GM12878 (cell line): ENCODE results near the gene ZNF169. TPM values are rescaled to one million over a fixed set of nuclear protein-coding genes. Genes with fewer than 3 reads are reported as not detected.
"Not testable (repeated sequence)": the region's sequence is repeated elsewhere in the genome, so short reads cannot be mapped to it uniquely, and the experiment has no call there.

Experiments used
- ATAC-seq: fragments of 200-7000 bp; cut with Tn5 transposase; 3 replicates; pipeline ENCODE4 v1.9.1; 2020; ENCODE audit warnings: mild to moderate bottlenecking, moderate library complexity
- BruUV-seq: library from RNA; stranded (reverse); fragments of 400-500 nt; replicated peaks from 2 replicates; lab custom pipeline; 2021; lab: Mats Ljungman, UMichigan
- CTCF ChIA-PET: fragments of 300-600 bp; sonication (Branson Sonifier 250); formaldehyde crosslinking; extraction: SDS; loops from one replicate; lab custom pipeline; 2021; ENCODE audit warnings: inconsistent platforms; lab: Yijun Ruan, JAX
- POLR2A ChIA-PET: fragments of 350-600 bp; formaldehyde crosslinking; extraction: SDS; loops from one replicate; lab custom pipeline; 2021; ENCODE audit warnings: inconsistent platforms; lab: Charles Lee
- RAD21 ChIA-PET: fragments of 300-600 bp; sonication (Branson Sonifier 250); formaldehyde crosslinking; loops from one replicate; lab custom pipeline; 2023; ENCODE audit warnings: antibody characterized with exemption; ENCODE audit not compliant: unreplicated experiment; lab: Charles Lee
- SMC1A ChIA-PET: fragments of 300-600 bp; sonication (Branson Sonifier 250); formaldehyde crosslinking; loops from one replicate; lab custom pipeline; 2023; ENCODE audit not compliant: unreplicated experiment, uncharacterized antibody; lab: Charles Lee
- DNase-seq: peaks from one replicate; pipeline ENCODE4 v3.0.0-alpha.2; 2011; ENCODE audit warnings: low read depth, low spot score
- FAIRE-seq: peaks from 3 replicates; lab custom pipeline; 2011; peaks lifted over from hg19 to GRCh38; lab: Jason Lieb, UNC
- H2AFZ ChIP-seq: 2 replicates; pipeline ENCODE4 v1.6.0; 2011; ENCODE audit warnings: low read depth, low read length, control low read depth; ENCODE audit not compliant: control insufficient read depth
- H3K27ac ChIP-seq: 2 replicates; pipeline ENCODE4 v1.5.1; 2011; ENCODE audit warnings: control low read depth; ENCODE audit not compliant: control insufficient read depth, insufficient read depth
- H3K27me3 ChIP-seq, 2 experiments: replicated peaks in 1 of 2; 2 replicates each; pipeline versions ENCODE4 v1.6.0 to v1.6.1; 2011; ENCODE audit warnings: low read length in 1 of 2; ENCODE audit not compliant: control insufficient read depth in 2 of 2, insufficient read depth in 2 of 2
- H3K36me3 ChIP-seq, 2 experiments: 2 replicates each; pipeline ENCODE4 v1.5.1; 2011; ENCODE audit warnings: low read length in 1 of 2; ENCODE audit not compliant: control insufficient read depth in 2 of 2, insufficient read depth in 2 of 2
- H3K4me1 ChIP-seq: 2 replicates; pipeline ENCODE4 v1.6.1; 2011; ENCODE audit warnings: mild to moderate bottlenecking, low read length, moderate library complexity, mixed read lengths; ENCODE audit not compliant: control insufficient read depth, insufficient read depth
- H3K4me2 ChIP-seq: 2 replicates; pipeline ENCODE4 v1.6.0; 2011; ENCODE audit warnings: control low read depth; ENCODE audit not compliant: control insufficient read depth, insufficient read depth
- H3K4me3 ChIP-seq: fragments of 200-600 bp; sonication (generic); 2 replicates; pipeline ENCODE4 v1.5.1; 2016
- H3K79me2 ChIP-seq: 2 replicates; pipeline ENCODE4 v1.6.0; 2011; ENCODE audit warnings: low read length; ENCODE audit not compliant: control insufficient read depth, insufficient read depth
- H3K9ac ChIP-seq: 2 replicates; pipeline ENCODE4 v1.8.0; 2011; ENCODE audit warnings: low read length, control low read depth, mixed read lengths; ENCODE audit not compliant: control insufficient read depth, insufficient read depth
- H3K9me3 ChIP-seq: replicated peaks from 3 replicates; pipeline ENCODE4 v1.5.1; 2011; ENCODE audit warnings: mild to moderate bottlenecking, low read length; ENCODE audit not compliant: control insufficient read depth, insufficient read depth
- H4K20me1 ChIP-seq: 2 replicates; pipeline ENCODE4 v1.6.0; 2011; ENCODE audit not compliant: control insufficient read depth, insufficient read depth
- JUND ChIP-seq: IDR thresholded peaks from 2 replicates; pipeline ENCODE4 v1.6.1; 2012; ENCODE audit warnings: low read depth, mild to moderate bottlenecking, low read length, improper control_type of control experiment, moderate library complexity
- RAD21 ChIP-seq: IDR thresholded peaks from 2 replicates; pipeline ENCODE4 v1.6.1; 2011; ENCODE audit warnings: mild to moderate bottlenecking, low read depth, low read length, moderate library complexity; ENCODE audit not compliant: insufficient read depth
- SMAD1 ChIP-seq: fragments of 450-650 bp; IDR thresholded peaks from 2 replicates; pipeline ENCODE4 v1.6.1; 2018; ENCODE audit warnings: mild to moderate bottlenecking, low read depth; ENCODE audit not compliant: partially characterized antibody
- WGBS: methylation state at CpG from one replicate; pipeline ENCODE4 v1.1.6; 2016; ENCODE audit warnings: low lambda C conversion rate; ENCODE audit not compliant: insufficient replicate concordance, insufficient coverage; ENCODE audit errors: missing lambda C conversion rate; 5-methylcytosine and 5-hydroxymethylcytosine counted together
- in situ Hi-C: fragments of 300-500 bp; cut with MboI; formaldehyde crosslinking; loops from 9 replicates; pipeline ENCODE4 v1.14.3; 2018; ENCODE audit warnings: mixed read lengths
- intact Hi-C: fragments of 100-400 bp; cut with micrococcal nuclease; formaldehyde crosslinking; loops from one replicate; pipeline ENCODE4 v1.14.2; 2022; ENCODE audit not compliant: unreplicated experiment
- polyA plus RNA-seq, 11 experiments: library from polyadenylated mRNA; depleted of rRNA in 4 of 11; unstranded in 6 of 11; stranded (reverse) in 5 of 11; fragments of >200 nt; fragmentation: Nextera tagmentation in 4 of 11; fragmentation: Illumina TruSeq in 1 of 11; extraction: Ambion mirVana in 4 of 11; extraction: Trizol in 1 of 11; gene quantifications; 1 replicate in 1 of 11; 2 replicates in 10 of 11; pipeline versions ENCODE4 v1.2.1 to v1.2.3, GENCODE V29; 2011 to 2016; ENCODE audit warnings: inconsistent platforms in 2 of 11, missing spikeins in 2 of 11, low read depth in 1 of 11
- total RNA-seq, 4 experiments: library from RNA; depleted of rRNA in 3 of 4; stranded (reverse); fragments of >200 nt in 3 of 4; fragmentation: Illumina TruSeq in 1 of 4; extraction: Trizol in 1 of 4; gene quantifications; 2 replicates each; pipeline versions ENCODE4 v1.2.1 to v1.2.3, GENCODE V29; 2013 to 2021

Gene ZNF169
- total and polyA plus RNA-seq, 10 of the 15 experiments (the other 5 are each of a cell fraction or from before 2014, with no cell fraction given), result 2.2 to 15.7 (median 5.8) TPM

DNA sequence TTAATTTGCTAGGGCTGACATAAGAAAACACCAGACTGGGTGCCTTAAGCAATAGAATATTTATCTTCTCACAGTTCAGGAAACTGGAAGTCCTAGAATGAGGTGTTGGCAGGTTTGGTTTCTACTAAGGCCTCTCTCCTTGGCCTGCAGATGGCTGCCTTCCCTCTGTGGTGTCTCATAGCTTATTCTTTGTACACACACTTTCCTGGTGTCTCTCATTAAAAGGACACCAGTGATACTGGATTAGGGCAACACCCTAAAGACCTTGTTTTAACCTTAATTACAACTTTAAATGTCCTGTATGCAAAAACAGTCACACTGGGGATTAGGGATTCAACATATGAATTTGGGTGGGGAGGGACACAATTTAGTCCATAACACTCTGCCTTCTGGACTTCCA is 44.2 kb downstream of the ZNF169 start:
- peaks cover 0 to 4% of the 10 kb centered on the region in 2 experiments; a peak in 2 of 4 replicates for H3K36me3 ChIP-seq
- RAD21 ChIA-PET, result no interaction called here
- no peak for ATAC-seq

DNA sequence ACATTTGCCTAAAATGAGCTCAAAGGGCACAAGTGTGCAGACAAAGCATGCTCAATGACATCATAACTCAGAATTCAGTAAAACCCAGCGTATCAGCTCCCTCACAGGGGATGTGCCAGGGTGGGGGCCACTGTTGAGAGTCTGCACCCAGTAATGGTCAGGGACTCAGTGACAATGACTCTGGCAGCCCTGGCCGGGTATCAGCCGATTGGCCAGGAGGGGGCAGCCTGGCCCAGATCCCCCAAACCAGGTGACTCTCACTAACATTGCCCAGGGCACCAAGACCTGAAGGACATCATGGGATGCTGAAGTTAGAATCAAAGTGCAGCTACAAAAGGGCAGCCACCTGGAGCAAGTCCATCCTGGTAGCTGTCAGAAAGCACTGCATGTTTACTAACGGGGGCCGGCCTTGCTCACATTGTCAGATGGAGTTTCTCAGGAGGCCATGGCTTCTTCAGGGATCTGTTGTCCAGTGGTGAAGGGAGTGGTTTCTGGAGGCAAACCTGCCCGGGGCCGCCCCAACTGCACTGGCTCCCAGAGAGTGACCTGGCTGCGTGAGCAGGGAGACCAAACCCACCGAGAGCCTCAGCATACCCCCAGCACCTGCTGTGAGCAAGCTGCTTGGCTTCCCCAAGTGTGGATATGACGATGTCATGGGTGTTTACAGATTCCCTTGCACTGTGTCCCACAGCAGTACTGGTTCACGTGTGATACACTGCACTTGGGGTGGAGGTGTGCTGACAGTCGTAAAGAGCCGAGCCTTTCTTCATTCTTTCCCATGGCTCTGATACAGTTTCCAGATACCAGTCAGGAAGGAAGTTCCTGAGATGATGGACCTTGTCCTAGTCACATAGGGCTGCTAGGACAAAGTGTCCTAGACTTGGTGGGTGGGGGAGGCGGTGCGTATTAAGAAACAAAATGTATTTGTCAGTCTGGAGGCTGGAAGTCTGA is 56.2 kb downstream of the ZNF169 start:
- H4K20me1 ChIP-seq, H3K9me3 ChIP-seq, H3K36me3 ChIP-seq, SMC1A ChIA-PET, H3K27ac ChIP-seq, H3K4me3 ChIP-seq, DNase-seq, intact Hi-C loops, CTCF ChIA-PET, RAD21 ChIA-PET, BruUV-seq, H3K9ac ChIP-seq, H3K79me2 ChIP-seq, POLR2A ChIA-PET, H2AFZ ChIP-seq, H3K4me2 ChIP-seq, in situ Hi-C loops, H3K4me1 ChIP-seq, H3K27me3 ChIP-seq: not testable (repeated sequence)
- WGBS, result 100% methylated on average over 4 of the region's 15 CpGs
- ATAC-seq, result peak; percentile 82
- peak; percentile 68 for FAIRE-seq

More for the DNA sequence above, 44.2 kb downstream of the ZNF169 start:
- Histone ChIP-seq H3K79me2 (no peaks in the 10 kb centered on the region), H3K4me1 (no peaks in the 10 kb centered on the region), H3K9ac (no peak overlapping the region), H3K27ac (no peak overlapping the region), H3K4me3 (no peak overlapping the region), H3K4me2 (no peak overlapping the region), H4K20me1 (no peaks in the 10 kb centered on the region), H3K9me3 (no peaks in the 10 kb centered on the region), H3K27me3 (no peaks in the 10 kb centered on the region), H2AFZ (no peak overlapping the region)
- TF ChIP-seq SMAD1 (no peak), JUND (no peak), RAD21 (0 out of 2 replicates have a peak, but pooled peaks have one; percentile 6)
- intact Hi-C loops (no loop called here), in situ Hi-C loops (no loop called here)
- ChIA-PET SMC1A (no interaction called here), POLR2A (no interaction called here), CTCF (no interaction called here)
- DNase-seq (no peak), FAIRE-seq (no peak)
- BruUV-seq, result no TSS peak

DNA sequence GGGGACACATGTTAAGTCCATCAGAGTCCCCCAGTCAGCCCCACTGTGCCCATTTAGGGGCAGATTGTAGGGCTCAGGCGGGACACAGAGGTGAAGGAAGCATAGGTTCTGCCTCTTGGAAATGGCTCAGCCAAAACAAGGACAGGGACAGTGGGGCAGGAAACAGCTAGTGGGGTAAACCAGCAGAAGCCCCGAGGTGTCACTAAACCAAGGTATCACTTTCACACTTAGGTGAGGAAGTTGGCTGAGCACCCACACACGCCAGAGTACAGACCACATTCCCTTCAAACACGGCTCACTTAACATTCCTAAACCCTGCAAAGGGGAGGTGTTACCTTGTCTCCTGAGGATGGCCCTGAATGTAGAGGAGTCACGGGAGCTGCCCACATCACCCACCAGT is 57.1 kb downstream of the ZNF169 start:
- intact Hi-C loops, H3K4me2 ChIP-seq, H3K79me2 ChIP-seq, RAD21 ChIA-PET, H2AFZ ChIP-seq, in situ Hi-C loops, H3K27ac ChIP-seq, H3K4me1 ChIP-seq, BruUV-seq, H3K27me3 ChIP-seq, H3K9ac ChIP-seq, H3K9me3 ChIP-seq, DNase-seq, CTCF ChIA-PET, SMC1A ChIA-PET, POLR2A ChIA-PET, H3K4me3 ChIP-seq, H3K36me3 ChIP-seq, H4K20me1 ChIP-seq: not testable (repeated sequence)
- WGBS, result 0% methylated on average over 1 of the region's 5 CpGs
- FAIRE-seq (peak; percentile 96), ATAC-seq (peak; percentile 88)
